Astrocyte of the spinal cord (primary cell): ENCODE measurements around the gene NOM1.
"Not testable (repeated sequence)": the region's sequence is repeated elsewhere in the genome, so short reads cannot be mapped to it uniquely, and the experiment has no call there.

Experiments
- DNase-seq: peaks from one replicate; pipeline ENCODE4 v3.0.0; 2011; ENCODE audit warnings: low read depth, low spot score
- H3K4me3 ChIP-seq: 2 replicates; pipeline ENCODE4 v1.5.1; 2011; ENCODE audit warnings: low read depth, mild to moderate bottlenecking, low read length, moderate library complexity
- CTCF ChIP-seq: IDR thresholded peaks from 2 replicates; pipeline ENCODE4 v1.5.1; 2012; ENCODE audit warnings: low read depth, mild to moderate bottlenecking, low read length, inconsistent platforms
- in situ Hi-C: cut with HindIII; loops from 2 replicates; pipeline ENCODE4 v1.10.0; 2017; ENCODE audit warnings: low sequenced_read_pairs

NOM1 gene, protein sequence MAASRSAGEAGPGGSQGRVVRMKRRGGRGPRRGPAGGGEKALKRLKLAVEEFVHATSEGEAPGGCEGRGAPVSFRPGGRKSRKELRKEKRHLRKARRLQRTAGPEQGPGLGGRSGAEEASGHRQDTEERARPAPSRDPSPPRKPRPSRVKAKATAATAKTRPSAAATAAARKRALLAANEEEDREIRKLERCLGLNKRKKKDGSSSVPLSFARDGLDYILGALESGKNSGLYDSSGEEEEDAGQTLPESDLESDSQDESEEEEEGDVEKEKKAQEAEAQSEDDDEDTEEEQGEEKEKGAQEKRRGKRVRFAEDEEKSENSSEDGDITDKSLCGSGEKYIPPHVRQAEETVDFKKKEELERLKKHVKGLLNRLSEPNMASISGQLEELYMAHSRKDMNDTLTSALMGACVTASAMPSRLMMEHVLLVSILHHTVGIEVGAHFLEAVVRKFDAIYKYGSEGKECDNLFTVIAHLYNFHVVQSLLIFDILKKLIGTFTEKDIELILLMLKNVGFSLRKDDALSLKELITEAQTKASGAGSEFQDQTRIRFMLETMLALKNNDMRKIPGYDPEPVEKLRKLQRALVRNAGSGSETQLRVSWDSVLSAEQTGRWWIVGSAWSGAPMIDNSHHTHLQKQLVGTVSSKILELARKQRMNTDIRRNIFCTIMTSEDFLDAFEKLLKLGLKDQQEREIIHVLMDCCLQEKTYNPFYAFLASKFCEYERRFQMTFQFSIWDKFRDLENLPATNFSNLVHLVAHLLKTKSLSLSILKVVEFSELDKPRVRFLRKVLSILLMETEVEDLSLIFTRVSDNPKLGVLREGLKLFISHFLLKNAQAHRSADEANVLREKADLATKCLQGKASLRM

DNA sequence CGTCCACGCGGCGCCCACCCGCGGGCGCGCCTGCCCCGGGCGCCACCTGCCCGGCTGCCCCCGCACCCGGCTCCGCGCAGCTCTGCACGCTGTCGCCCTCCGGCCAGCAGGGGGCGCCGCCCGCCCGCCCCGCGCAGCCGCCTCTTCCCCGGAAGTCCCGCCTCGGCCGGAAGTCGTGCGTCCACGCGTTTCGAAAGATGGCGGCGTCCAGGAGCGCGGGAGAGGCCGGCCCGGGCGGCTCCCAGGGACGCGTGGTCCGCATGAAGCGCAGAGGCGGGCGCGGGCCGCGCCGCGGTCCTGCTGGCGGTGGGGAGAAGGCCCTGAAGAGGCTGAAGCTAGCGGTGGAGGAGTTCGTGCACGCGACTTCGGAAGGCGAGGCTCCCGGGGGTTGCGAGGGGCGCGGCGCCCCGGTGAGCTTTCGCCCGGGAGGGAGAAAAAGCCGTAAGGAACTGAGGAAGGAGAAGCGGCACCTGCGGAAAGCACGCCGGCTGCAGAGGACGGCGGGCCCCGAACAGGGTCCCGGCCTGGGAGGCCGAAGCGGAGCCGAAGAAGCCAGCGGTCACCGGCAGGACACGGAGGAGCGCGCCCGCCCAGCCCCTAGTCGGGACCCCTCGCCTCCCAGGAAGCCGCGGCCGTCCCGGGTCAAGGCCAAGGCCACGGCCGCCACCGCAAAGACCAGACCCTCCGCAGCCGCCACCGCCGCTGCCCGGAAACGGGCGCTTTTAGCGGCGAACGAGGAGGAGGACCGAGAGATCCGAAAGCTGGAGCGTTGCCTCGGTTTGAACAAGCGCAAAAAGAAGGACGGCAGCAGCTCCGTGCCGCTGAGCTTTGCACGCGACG lies at the start of gene NOM1:
Gene NOM1, plus strand, starts transcription at position 172 of the 840 bp plus-strand sequence. Its CDS starts 26 bp downstream, at position 198.
- peak; percentile 76 for DNase-seq
- in situ Hi-C loops, result no loop called here
- peak within 1 kb of the TSS; percentile 90 for H3K4me3 ChIP-seq
- peak; percentile 61 for TF ChIP-seq CTCF

DNA sequence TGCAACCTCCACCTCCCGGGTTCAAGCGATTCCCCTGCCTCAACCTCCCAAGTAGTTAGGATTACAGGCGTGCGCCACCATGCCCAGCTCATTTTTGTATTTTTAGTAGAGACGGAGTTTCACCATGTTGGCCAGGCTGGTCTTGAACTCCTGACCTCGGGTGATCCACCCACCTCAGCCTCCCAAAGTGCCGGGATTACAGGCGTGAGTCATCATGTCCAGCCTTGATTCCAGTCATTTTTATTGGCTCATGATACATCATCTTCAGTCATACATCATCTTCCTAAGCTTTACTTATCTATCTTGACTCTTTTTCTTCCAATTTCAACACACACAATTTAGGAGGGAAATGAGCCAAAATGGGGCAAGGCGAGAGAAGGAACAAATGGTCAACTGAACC lies 49.4 kb upstream of the NOM1 start:
- H3K4me3 ChIP-seq, DNase-seq, in situ Hi-C loops: not testable (repeated sequence)

DNA sequence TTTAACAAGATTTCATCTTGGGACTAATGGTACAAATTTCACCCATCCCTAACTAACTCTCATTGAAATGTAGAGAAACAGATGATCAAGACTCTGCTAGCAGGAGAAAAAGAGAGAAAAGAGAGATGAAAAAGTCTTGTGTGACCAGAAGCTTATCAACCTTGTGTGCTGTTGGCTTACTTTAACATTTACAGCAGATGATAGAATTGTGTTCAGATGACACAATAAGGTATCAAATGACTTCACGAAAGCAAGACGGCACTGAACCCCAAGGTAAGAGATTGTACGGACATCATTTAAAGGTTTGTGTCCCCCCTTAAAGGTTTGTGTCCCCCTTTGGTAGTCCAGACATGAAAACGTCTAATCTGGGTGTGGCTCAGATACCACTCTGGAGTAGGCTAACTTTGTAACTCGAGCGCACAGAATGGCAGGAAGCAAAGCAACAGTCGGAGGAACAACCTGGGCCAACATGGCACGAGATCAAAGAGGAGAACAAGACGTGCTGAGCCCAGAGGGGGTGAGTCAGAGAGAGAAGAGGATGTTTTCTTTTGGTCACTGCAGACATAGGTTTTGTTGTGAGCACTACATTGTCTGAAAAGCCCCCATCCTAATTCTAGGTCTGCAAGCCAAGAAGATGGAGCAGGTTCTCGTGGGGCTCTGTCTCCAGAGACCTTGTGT lies 46.1 kb upstream of the NOM1 start:
- H3K4me3 ChIP-seq, result no peak overlapping the region
- TF ChIP-seq CTCF, result no peak
- peak; percentile 86 for DNase-seq

GRCh38 chr7:156906200-156906649 lies 43.3 kb upstream of the NOM1 start:
- in situ Hi-C loops, result no loop called here
- no peak for TF ChIP-seq CTCF
- no peak for DNase-seq
- H3K4me3 ChIP-seq, result no peak overlapping the region

More for the DNA sequence above, 46.1 kb upstream of the NOM1 start:
- in situ Hi-C loops, result no loop called here

DNA sequence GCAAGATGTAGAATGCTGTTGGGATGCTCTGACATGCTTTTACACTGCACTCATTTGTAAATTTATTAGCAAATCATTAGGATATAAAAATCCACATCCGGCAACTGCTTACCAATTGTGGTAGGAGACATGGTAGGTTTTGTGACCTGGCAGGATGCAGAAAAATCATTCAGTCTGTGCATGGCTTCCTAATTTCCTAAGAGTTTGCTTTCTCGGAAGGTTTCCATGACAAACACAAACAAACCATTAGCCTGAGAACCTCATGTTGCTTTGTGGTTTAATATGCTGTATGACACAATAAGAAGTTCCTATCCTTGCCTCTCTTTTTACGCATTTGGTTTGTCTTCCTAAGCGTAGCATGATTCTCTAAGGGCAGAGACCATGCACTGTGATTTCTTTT lies 41.9 kb upstream of the NOM1 start:
- no peak overlapping the region for H3K4me3 ChIP-seq
- no peak for TF ChIP-seq CTCF
- DNase-seq, result peak; percentile 60
- in situ Hi-C loops, result no loop called here

GRCh38 chr7:156909574-156910252 lies 39.8 kb upstream of the NOM1 start:
- in situ Hi-C loops, H3K4me3 ChIP-seq, DNase-seq: not testable (repeated sequence)
